ENCODE results near the gene LPIN2. TPM values are rescaled to one million over a fixed set of nuclear protein-coding genes. Genes with fewer than 3 reads are reported as not detected.

Gene LPIN2
- total and polyA plus RNA-seq, 2 experiments from 2014 or later, result 29.1 to 62.1 TPM

DNA sequence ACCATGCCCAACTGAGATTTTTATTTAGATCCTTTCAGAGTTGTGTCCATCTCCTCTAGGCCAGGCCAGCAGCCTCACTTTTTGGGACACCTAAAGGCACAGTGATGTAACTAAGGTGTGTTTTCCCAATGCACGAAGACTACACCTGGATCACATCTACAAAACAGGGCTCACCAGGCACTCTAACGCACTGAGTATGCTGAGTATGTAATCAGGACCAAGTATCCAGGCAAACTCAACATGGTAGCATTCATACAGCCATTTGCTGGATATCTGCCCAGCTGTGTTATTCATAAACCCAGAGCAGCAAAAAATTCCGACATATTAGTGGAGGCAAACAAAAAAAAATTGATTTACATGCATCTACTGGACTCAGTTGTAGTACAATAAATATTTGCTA is 33.8 kb downstream of the LPIN2 start:
- Histone ChIP-seq H3K27ac (peak overlapping the region; percentile 77), H3K4me2 (no peak overlapping the region), H2AFZ (no peak overlapping the region), H3K79me2 (peaks cover 95% of the 10 kb centered on the region), H3K27me3 (no peaks in the 10 kb centered on the region), H3K4me1 (ENCODE audit: insufficient read depth) (peaks cover 70% of the 10 kb centered on the region), H3K9me3 (ENCODE audit: low read depth) (no peaks in the 10 kb centered on the region), H4K20me1 (ENCODE audit: insufficient read depth, poor library complexity, severe bottlenecking) (no peaks in the 10 kb centered on the region), H3K4me3 (no peak overlapping the region), H3K9me2 (replicated peaks; ENCODE audit: insufficient read depth) (no peaks in the 10 kb centered on the region), H3K36me3 (replicated peaks; ENCODE audit: insufficient read depth, low read depth) (no peaks in the 10 kb centered on the region)
- TF ChIP-seq, protein P1, sequence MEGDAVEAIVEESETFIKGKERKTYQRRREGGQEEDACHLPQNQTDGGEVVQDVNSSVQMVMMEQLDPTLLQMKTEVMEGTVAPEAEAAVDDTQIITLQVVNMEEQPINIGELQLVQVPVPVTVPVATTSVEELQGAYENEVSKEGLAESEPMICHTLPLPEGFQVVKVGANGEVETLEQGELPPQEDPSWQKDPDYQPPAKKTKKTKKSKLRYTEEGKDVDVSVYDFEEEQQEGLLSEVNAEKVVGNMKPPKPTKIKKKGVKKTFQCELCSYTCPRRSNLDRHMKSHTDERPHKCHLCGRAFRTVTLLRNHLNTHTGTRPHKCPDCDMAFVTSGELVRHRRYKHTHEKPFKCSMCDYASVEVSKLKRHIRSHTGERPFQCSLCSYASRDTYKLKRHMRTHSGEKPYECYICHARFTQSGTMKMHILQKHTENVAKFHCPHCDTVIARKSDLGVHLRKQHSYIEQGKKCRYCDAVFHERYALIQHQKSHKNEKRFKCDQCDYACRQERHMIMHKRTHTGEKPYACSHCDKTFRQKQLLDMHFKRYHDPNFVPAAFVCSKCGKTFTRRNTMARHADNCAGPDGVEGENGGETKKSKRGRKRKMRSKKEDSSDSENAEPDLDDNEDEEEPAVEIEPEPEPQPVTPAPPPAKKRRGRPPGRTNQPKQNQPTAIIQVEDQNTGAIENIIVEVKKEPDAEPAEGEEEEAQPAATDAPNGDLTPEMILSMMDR (IDR thresholded peaks at IDR 0.05; ENCODE audit: poor library complexity), result no peak
- TF ChIP-seq EZH2 (IDR thresholded peaks at IDR 0.05; ENCODE audit: borderline replicate concordance), result no peak
- TF ChIP-seq EZH2phosphoT487 (IDR thresholded peaks at IDR 0.05; ENCODE audit: low read depth, severe bottlenecking, unreplicated experiment), result no peak
- DNase-seq (ENCODE audit: low spot score), result no peak
- WGBS (ENCODE audit: low lambda C conversion rate, missing lambda C conversion rate), result 88% methylated on average over 3 of the region's 3 CpGs

DNA sequence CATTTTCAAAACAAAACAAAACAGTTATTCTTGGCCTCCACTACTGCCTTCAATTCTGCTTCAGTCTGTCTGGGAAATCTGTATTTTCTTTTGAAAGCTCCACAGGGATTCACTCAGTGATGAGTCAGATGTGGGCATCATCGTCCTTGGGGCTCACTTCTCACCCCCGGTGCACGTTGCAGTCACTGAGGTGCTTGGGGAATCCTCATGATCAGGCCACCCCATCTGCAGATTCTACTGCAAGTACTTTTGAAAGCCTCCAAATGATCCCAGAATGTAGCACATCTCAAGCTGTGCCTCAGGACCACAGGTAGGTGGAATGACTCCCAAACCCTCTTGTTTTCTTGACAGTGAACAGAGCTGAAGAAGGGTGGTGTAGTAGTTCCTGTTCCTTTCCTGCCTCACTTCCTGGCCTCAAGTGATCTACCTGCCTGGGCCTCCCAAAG is 34.3 kb downstream of the LPIN2 start:
- peak overlapping the region; percentile 77 for H3K27ac ChIP-seq
- 89% methylated on average over 3 of the region's 3 CpGs for WGBS (ENCODE audit: low lambda C conversion rate, missing lambda C conversion rate)
- TF ChIP-seq EZH2 (IDR thresholded peaks at IDR 0.05; ENCODE audit: borderline replicate concordance) (no peak), EZH2phosphoT487 (IDR thresholded peaks at IDR 0.05; ENCODE audit: low read depth, severe bottlenecking, unreplicated experiment) (no peak)
- TF ChIP-seq, protein P1 (IDR thresholded peaks at IDR 0.05; ENCODE audit: poor library complexity), result no peak
- H2AFZ ChIP-seq, result no peak overlapping the region
- no peaks in the 10 kb centered on the region for H3K9me2 ChIP-seq (replicated peaks; ENCODE audit: insufficient read depth)
- no peaks in the 10 kb centered on the region for H3K36me3 ChIP-seq (replicated peaks; ENCODE audit: insufficient read depth, low read depth)
- peaks cover 66% of the 10 kb centered on the region for H3K4me1 ChIP-seq (ENCODE audit: insufficient read depth)
- no peaks in the 10 kb centered on the region for H3K9me3 ChIP-seq (ENCODE audit: low read depth)
- peak overlapping the region; percentile 32 for H3K4me2 ChIP-seq
- H3K79me2 ChIP-seq, result peaks cover 94% of the 10 kb centered on the region
- no peak overlapping the region for H3K4me3 ChIP-seq
- no peak for DNase-seq (ENCODE audit: low spot score)
- H3K27me3 ChIP-seq, result no peaks in the 10 kb centered on the region
- H4K20me1 ChIP-seq (ENCODE audit: insufficient read depth, poor library complexity, severe bottlenecking), result no peaks in the 10 kb centered on the region

DNA sequence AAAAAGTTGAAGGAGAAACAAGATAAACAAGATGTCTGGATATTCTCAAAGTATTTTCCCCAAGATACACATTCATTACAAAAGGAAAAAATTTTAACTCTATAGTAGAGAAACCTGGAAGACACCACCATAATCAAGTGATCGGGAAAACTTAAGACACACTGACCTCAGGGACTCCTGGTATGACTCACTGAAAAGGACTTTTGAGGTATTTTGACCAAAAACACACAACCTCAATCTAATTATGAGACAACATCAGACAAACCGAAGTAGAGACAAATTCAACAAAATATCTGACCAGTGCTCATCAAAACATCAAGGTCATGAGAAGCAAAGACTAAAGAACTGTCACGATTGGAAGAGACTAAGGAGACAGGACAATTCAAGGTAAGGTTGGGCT is 34.7 kb downstream of the LPIN2 start:
- no peak overlapping the region for H2AFZ ChIP-seq
- 89% methylated on average over 3 of the region's 3 CpGs for WGBS (ENCODE audit: low lambda C conversion rate, missing lambda C conversion rate)
- H3K4me1 ChIP-seq (ENCODE audit: insufficient read depth), result peaks cover 61% of the 10 kb centered on the region
- TF ChIP-seq, protein P1 (IDR thresholded peaks at IDR 0.05; ENCODE audit: poor library complexity), result no peak
- no peak for TF ChIP-seq EZH2 (IDR thresholded peaks at IDR 0.05; ENCODE audit: borderline replicate concordance)
- no peaks in the 10 kb centered on the region for H3K9me3 ChIP-seq (ENCODE audit: low read depth)
- H3K9me2 ChIP-seq (replicated peaks; ENCODE audit: insufficient read depth), result no peaks in the 10 kb centered on the region
- peaks cover 94% of the 10 kb centered on the region for H3K79me2 ChIP-seq
- no peak for DNase-seq (ENCODE audit: low spot score)
- peak overlapping the region; percentile 77 for H3K27ac ChIP-seq
- no peaks in the 10 kb centered on the region for H3K36me3 ChIP-seq (replicated peaks; ENCODE audit: insufficient read depth, low read depth)
- no peaks in the 10 kb centered on the region for H3K27me3 ChIP-seq
- H3K4me3 ChIP-seq, result no peak overlapping the region
- H4K20me1 ChIP-seq (ENCODE audit: insufficient read depth, poor library complexity, severe bottlenecking), result no peaks in the 10 kb centered on the region
- H3K4me2 ChIP-seq, result peak overlapping the region; percentile 32
